Panc1 (cell line): ENCODE measurements around the gene MCF2L. TPM values are rescaled to one million over a fixed set of nuclear protein-coding genes. Genes with fewer than 3 reads are reported as not detected.

Source experiments
- ATAC-seq: fragments of 200-7000 bp; cut with Tn5 transposase; 2 replicates; pipeline ENCODE4 v1.9.1; 2020; ENCODE audit warnings: mild to moderate bottlenecking, moderate library complexity
- BruUV-seq: library from RNA; stranded (reverse); fragments of 400-500 nt; replicated peaks from 2 replicates; lab custom pipeline; 2021; lab: Mats Ljungman, UMichigan
- CTCF ChIA-PET: fragments of 300-600 bp; sonication (Branson Sonifier 250); formaldehyde crosslinking; loops from one replicate; lab custom pipeline; 2022; ENCODE audit warnings: antibody characterized with exemption; lab: Charles Lee
- POLR2A ChIA-PET: fragments of 300-600 bp; sonication (Branson Sonifier 250); formaldehyde crosslinking; loops from one replicate; lab custom pipeline; 2022; ENCODE audit warnings: antibody characterized with exemption; lab: Charles Lee
- DNase-seq: peaks from one replicate; pipeline ENCODE4 v3.0.0-alpha.2; 2010; ENCODE audit warnings: low read depth, low spot score
- H3K27ac ChIP-seq: 2 replicates; pipeline ENCODE4 v1.5.1; 2011; ENCODE audit warnings: mild to moderate bottlenecking, low read length, inconsistent platforms
- H3K27me3 ChIP-seq: fragments of 200-500 bp; sonication (Bioruptor generic); 2 replicates; pipeline ENCODE4 v1.6.0; 2014; ENCODE audit warnings: low read length, inconsistent platforms; ENCODE audit not compliant: control insufficient read depth, insufficient read depth
- H3K36me3 ChIP-seq: fragments of 200-500 bp; sonication (Bioruptor generic); 2 replicates; pipeline ENCODE4 v1.5.1; 2014; ENCODE audit warnings: inconsistent platforms, mild to moderate bottlenecking, low read length, moderate library complexity; ENCODE audit not compliant: control insufficient read depth, insufficient read depth
- H3K4me1 ChIP-seq: 2 replicates; pipeline ENCODE4 v1.5.1; 2011; ENCODE audit warnings: inconsistent platforms, mild to moderate bottlenecking, low read length, moderate library complexity; ENCODE audit not compliant: control insufficient read depth, insufficient read depth
- H3K4me3 ChIP-seq, 2 experiments: 2 replicates each; pipeline ENCODE4 v1.5.1; 2011 to 2012; ENCODE audit warnings: low read depth in 2 of 2, low read length in 2 of 2, mild to moderate bottlenecking in 2 of 2, inconsistent platforms in 1 of 2, moderate library complexity in 1 of 2
- H3K9me3 ChIP-seq: fragments of 200-500 bp; sonication (Bioruptor generic); 2 replicates; pipeline ENCODE4 v1.5.1; 2014; ENCODE audit warnings: low read depth, mild to moderate bottlenecking, inconsistent platforms, low read length, moderate library complexity; ENCODE audit not compliant: control insufficient read depth, insufficient read depth
- CTCF ChIP-seq: fragments of 450-650 bp; IDR thresholded peaks from 2 replicates; pipeline ENCODE4 v1.5.1; 2017; ENCODE audit warnings: mild to moderate bottlenecking
- POLR2AphosphoS5 ChIP-seq: IDR thresholded peaks from 2 replicates; pipeline ENCODE4 v1.6.1; 2012; ENCODE audit warnings: mild to moderate bottlenecking, low read depth, low read length, moderate library complexity
- REST ChIP-seq, 2 experiments: IDR thresholded peaks; 2 replicates each; pipeline ENCODE4 v1.6.1; 2011 to 2012; ENCODE audit warnings: low read depth in 2 of 2, control low read depth in 1 of 2, low read length in 1 of 2, mild to moderate bottlenecking in 1 of 2, moderate library complexity in 1 of 2; ENCODE audit not compliant: insufficient read depth in 1 of 2
- SIN3A ChIP-seq: IDR thresholded peaks from 2 replicates; pipeline ENCODE4 v1.6.1; 2012; ENCODE audit warnings: low read depth, mild to moderate bottlenecking, low read length, moderate library complexity, borderline replicate concordance; ENCODE audit not compliant: insufficient read depth
- TCF7L2 ChIP-seq: IDR thresholded peaks from 2 replicates; pipeline ENCODE4 v1.6.1; 2011; ENCODE audit warnings: mild to moderate bottlenecking, low read depth, low read length, inconsistent platforms
- in situ Hi-C: cut with HindIII; loops from 2 replicates; pipeline ENCODE4 v1.10.0; 2016; ENCODE audit warnings: low sequenced_read_pairs, low pct_unique_long_range_greater_than_20kb
- intact Hi-C: fragments of 100-400 bp; cut with micrococcal nuclease; formaldehyde crosslinking; loops from one replicate; pipeline ENCODE4 v1.10.0; 2022; ENCODE audit not compliant: unreplicated experiment
- total RNA-seq: library from RNA; stranded (reverse); gene quantifications from one replicate; pipeline ENCODE4 v1.2.1, GENCODE V29; 2021; ENCODE audit not compliant: unreplicated experiment

Gene MCF2L
- total RNA-seq, 1 experiment from 2014 or later = 0.57 TPM

- no peak overlapping the region for H3K27ac ChIP-seq
- H3K4me3 ChIP-seq = no peak overlapping the region
- H3K4me1 ChIP-seq = no peaks in the 10 kb centered on the region
- ChIA-PET POLR2A (no interaction called here), CTCF (no interaction called here)
- H3K27me3 ChIP-seq = no peaks in the 10 kb centered on the region
- H3K36me3 ChIP-seq = no peaks in the 10 kb centered on the region
- no peak for ATAC-seq
- in situ Hi-C loops = no loop called here
- DNase-seq = no peak
- TF ChIP-seq POLR2AphosphoS5 = no peak
- TF ChIP-seq REST (IDR thresholded peaks at IDR 0.05; ENCODE audit: insufficient read depth in 1 of 2, low read depth in 2 of 2, low read length in 1 of 2) = no peak
- no peak for TF ChIP-seq CTCF
- TF ChIP-seq TCF7L2 = no peak
- TF ChIP-seq SIN3A = no peak
- H3K9me3 ChIP-seq = no peaks in the 10 kb centered on the region
- BruUV-seq = no TSS peak
- intact Hi-C loops = no loop called here
Observed at GRCh38 chr13:113084943-113085540, 116.0 kb downstream of the MCF2L start.

GRCh38 chr13:113086031-113086750 lies 117.2 kb downstream of the MCF2L start:
- TF ChIP-seq REST (IDR thresholded peaks at IDR 0.05; ENCODE audit: insufficient read depth in 1 of 2, low read depth in 2 of 2, low read length in 1 of 2) (no peak), POLR2AphosphoS5 (no peak), SIN3A (no peak), CTCF (no peak; the same call in 1 of the 2 replicates), TCF7L2 (no peak)
- ATAC-seq (0 out of 2 replicates have a peak, but pooled peaks have one; percentile 28), DNase-seq (no peak)
- in situ Hi-C loops (no loop called here), intact Hi-C loops (no loop called here)
- no peak overlapping the region for H3K4me3 ChIP-seq
- H3K27ac ChIP-seq = no peak overlapping the region
- POLR2A ChIA-PET = interaction anchor here (0.6 kb wide), 1 partner anchor 137 kb away, joined by 3 read pairs; no protein-coding TSS in a partner anchor
- H3K27me3 ChIP-seq = no peaks in the 10 kb centered on the region
- no peaks in the 10 kb centered on the region for H3K9me3 ChIP-seq
- CTCF ChIA-PET = interaction anchor here (0.6 kb wide), 1 partner anchor 46 kb away, joined by 3 read pairs; no protein-coding TSS in a partner anchor
- no peaks in the 10 kb centered on the region for H3K4me1 ChIP-seq
- BruUV-seq = no TSS peak
- H3K36me3 ChIP-seq = no peaks in the 10 kb centered on the region
